ENCODE data around the gene EEIG2.

EEIG2 gene

GRCh38 chr1:108583757-108584427, 24.0 kb downstream of the EEIG2 start:
- DNase-seq (ENCODE audit: low read depth in 2 of 2): no peak

- no peak for DNase-seq (ENCODE audit: low read depth in 2 of 2)
Observed at GRCh38 chr1:108584428-108584856, 24.5 kb downstream of the EEIG2 start.

DNA sequence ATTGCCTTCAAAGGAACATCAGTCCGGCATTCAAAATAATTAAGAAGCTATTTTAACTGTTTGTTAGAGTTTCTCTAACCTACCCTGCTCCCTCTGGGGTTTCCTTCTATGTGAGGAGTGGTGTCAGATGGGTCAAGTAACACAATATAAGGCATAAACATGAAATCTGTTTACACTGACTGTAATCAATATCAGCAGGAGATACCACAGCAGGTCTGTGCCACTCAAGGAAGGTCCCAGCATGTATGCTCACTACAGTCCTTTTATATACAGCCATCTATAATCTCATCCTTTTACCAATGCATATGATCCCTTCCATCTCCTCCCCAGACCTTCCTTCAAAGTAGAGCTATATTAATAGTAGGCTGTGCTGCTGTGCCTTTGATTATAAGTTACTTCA, 25.4 kb downstream of the EEIG2 start:
- DNase-seq (ENCODE audit: low read depth in 2 of 2): no peak

DNA sequence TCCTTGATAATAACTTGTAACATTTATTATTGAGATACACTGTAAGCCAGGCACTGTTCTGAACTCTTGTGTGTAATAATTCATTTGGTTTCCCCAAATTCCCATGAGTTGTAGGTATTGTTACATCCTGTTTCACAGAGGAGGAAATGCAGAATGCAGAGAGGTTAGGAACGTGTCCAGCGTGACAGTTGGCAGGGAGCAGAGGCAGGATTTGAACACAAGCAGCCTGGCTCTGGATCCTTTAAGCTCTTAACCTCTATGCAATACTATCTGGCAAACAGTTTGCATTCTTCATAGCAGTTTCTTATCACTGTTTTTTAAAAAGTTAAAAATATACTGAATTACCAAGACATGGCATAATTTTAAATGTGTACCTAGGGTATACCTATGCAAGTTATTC, 30.5 kb downstream of the EEIG2 start:
- DNase-seq (ENCODE audit: low read depth in 2 of 2): no peak

- DNase-seq (ENCODE audit: low read depth in 2 of 2): no peak
Observed at GRCh38 chr1:108590957-108591356, 31.1 kb downstream of the EEIG2 start.

GRCh38 chr1:108591466-108591865, 31.6 kb downstream of the EEIG2 start:
- no peak for DNase-seq (ENCODE audit: low read depth in 2 of 2)

GRCh38 chr1:108592030-108592759, 32.3 kb downstream of the EEIG2 start:
- no peak for DNase-seq (ENCODE audit: low read depth in 2 of 2)

GRCh38 chr1:108593448-108593847, 33.5 kb downstream of the EEIG2 start:
- DNase-seq (ENCODE audit: low read depth in 2 of 2): no peak

DNA sequence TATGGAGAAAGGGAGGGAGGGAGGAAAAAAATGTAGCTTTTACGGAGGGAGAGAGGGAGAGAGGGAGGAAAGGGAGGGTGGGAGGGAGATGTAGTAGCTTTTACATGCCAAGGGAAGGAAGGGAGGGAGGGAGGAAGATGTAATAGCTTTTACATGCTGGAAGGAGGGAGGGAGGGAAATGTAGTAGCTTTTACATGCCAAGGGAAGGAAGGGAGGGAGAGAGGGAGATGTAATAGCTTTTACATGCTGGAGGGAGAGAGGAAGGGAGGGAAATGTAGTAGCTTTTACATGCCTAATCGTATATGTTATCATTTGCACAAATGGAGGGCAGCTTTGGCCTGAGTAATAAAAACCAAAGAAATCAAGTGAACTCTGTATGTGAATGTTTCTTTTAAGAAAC, 35.6 kb downstream of the EEIG2 start:
- DNase-seq (ENCODE audit: low read depth in 2 of 2): no peak

- DNase-seq (ENCODE audit: low read depth in 2 of 2): no peak
Observed at GRCh38 chr1:108597041-108597440, 37.1 kb downstream of the EEIG2 start.

DNA sequence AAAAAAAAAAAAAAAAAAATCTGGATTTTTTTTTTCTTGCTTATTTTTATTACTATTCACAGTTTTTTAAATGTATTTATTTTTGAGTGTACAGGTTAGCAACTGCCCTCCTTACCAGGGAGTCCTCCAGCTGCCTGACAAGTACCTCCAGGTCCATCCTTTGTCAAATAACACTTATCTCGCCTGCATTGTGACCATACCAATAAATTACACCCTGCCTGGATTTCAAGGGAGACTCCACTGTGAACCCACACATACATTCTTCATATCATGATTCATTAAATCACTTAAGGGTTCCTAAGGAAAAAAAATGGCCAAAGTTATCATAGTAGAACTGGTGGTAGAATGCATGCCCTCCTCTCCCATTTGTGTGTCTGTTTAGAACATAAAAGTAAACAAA, 38.4 kb downstream of the EEIG2 start:
- DNase-seq (ENCODE audit: low read depth in 2 of 2): no peak

DNA sequence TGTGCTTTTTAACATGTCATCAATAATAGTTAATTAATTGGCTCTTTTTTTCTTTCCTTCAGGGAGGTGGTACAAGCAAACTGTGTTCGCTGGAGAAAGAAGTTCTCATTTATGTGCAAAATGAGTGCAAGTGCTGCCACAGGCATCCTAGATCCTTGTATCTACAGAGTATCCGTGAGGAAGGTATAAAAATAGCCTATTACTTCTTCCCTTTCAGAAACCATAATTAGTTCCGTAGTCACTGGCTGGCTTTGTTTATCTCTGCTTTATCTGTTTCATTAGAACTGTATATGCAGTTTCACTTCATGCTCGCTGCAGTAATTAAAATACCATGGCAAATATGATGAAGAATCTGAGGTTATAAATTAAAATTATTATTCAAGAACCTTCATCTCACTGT, 40.6 kb downstream of the EEIG2 start:
- DNase-seq (ENCODE audit: low read depth in 2 of 2): no peak

- no peak for DNase-seq (ENCODE audit: low read depth in 2 of 2)
Observed at GRCh38 chr1:108601708-108602410, 42.0 kb downstream of the EEIG2 start.

- no peak for DNase-seq (ENCODE audit: low read depth in 2 of 2)
Observed at GRCh38 chr1:108605633-108606032, 45.7 kb downstream of the EEIG2 start.

GRCh38 chr1:108606478-108606877, 46.6 kb downstream of the EEIG2 start:
- no peak for DNase-seq (ENCODE audit: low read depth in 2 of 2)

GRCh38 chr1:108609483-108610049, 49.7 kb downstream of the EEIG2 start:
- no peak for DNase-seq (ENCODE audit: low read depth in 2 of 2)
